OCI-LY1 (cell line): Measurements from ENCODE around the gene CRHBP.
"Not testable (repeated sequence)": the region's sequence is repeated elsewhere in the genome, so short reads cannot be mapped to it uniquely, and the experiment has no call there.

Experiments used
- H2AFZ ChIP-seq: fragments of 200-600 bp; sonication (generic), shearing (Covaris generic); 2 replicates; pipeline ENCODE4 v1.6.0; 2014; ENCODE audit warnings: antibody characterized with exemption, mild to moderate bottlenecking, low read length
- H3F3A ChIP-seq: fragments of 200-600 bp; sonication (generic), shearing (Covaris generic); 2 replicates; pipeline ENCODE4 v1.6.0; 2014; ENCODE audit warnings: mild to moderate bottlenecking, antibody characterized with exemption, low read length, moderate library complexity; ENCODE audit not compliant: insufficient read depth
- H3K27ac ChIP-seq: fragments of 200-600 bp; sonication (generic); 2 replicates; pipeline ENCODE4 v1.5.1; 2014; ENCODE audit warnings: low read length, mixed run types, mild to moderate bottlenecking, low read depth; ENCODE audit not compliant: poor library complexity, severe bottlenecking
- H3K27me3 ChIP-seq: fragments of 200-600 bp; sonication (generic); 2 replicates; pipeline ENCODE4 v1.6.0; 2014; ENCODE audit warnings: antibody characterized with exemption, mild to moderate bottlenecking, low read length, moderate library complexity; ENCODE audit not compliant: insufficient read depth
- H3K36me3 ChIP-seq: fragments of 200-600 bp; sonication (generic); 2 replicates; pipeline ENCODE4 v1.6.1; 2014; ENCODE audit warnings: mild to moderate bottlenecking, antibody characterized with exemption, low read length, moderate library complexity, mixed read lengths; ENCODE audit not compliant: insufficient read depth
- H3K4me1 ChIP-seq: fragments of 200-600 bp; sonication (generic); 2 replicates; pipeline ENCODE4 v1.5.1; 2014; ENCODE audit warnings: mild to moderate bottlenecking, low read length, moderate library complexity; ENCODE audit not compliant: insufficient read depth, severe bottlenecking
- H3K4me2 ChIP-seq: fragments of 200-600 bp; sonication (generic), shearing (Covaris generic); 2 replicates; pipeline ENCODE4 v1.6.1; 2014; ENCODE audit warnings: low read length
- H3K4me3 ChIP-seq: fragments of 200-600 bp; sonication (generic); 2 replicates; pipeline ENCODE4 v1.5.1; 2014; ENCODE audit warnings: low read length, low read depth, mild to moderate bottlenecking, mixed read lengths; ENCODE audit not compliant: poor library complexity, severe bottlenecking
- H3K79me2 ChIP-seq: fragments of 200-600 bp; shearing (Covaris generic); 2 replicates; pipeline ENCODE4 v1.6.1; 2016; ENCODE audit warnings: mixed run types, low read length, mixed read lengths; ENCODE audit not compliant: insufficient read depth
- H3K9ac ChIP-seq: fragments of 200-600 bp; sonication (generic), shearing (Covaris generic); 2 replicates; pipeline ENCODE4 v1.6.1; 2014; ENCODE audit warnings: mild to moderate bottlenecking, low read length, mixed read lengths
- H3K9me2 ChIP-seq: fragments of 200-600 bp; sonication (generic), shearing (Covaris generic); 2 replicates; pipeline ENCODE4 v1.6.1; 2014; ENCODE audit warnings: low read depth, mild to moderate bottlenecking, low read length, mixed read lengths
- H3K9me3 ChIP-seq: fragments of 200-600 bp; shearing (Covaris generic); 2 replicates; pipeline ENCODE4 v1.6.1; 2014; ENCODE audit warnings: low read length, mixed read lengths
- H4K20me1 ChIP-seq: fragments of 200-600 bp; sonication (generic), shearing (Covaris generic); 2 replicates; pipeline ENCODE4 v1.6.0; 2016; ENCODE audit warnings: mild to moderate bottlenecking, low read length; ENCODE audit not compliant: insufficient read depth
- EZH2 ChIP-seq: fragments of 200-600 bp; sonication (generic), shearing (Covaris generic); IDR thresholded peaks from 2 replicates; pipeline ENCODE4 v1.8.0; 2017; ENCODE audit warnings: borderline replicate concordance, mixed run types, mild to moderate bottlenecking, antibody characterized with exemption, low read length, moderate library complexity, mixed read lengths
- TF ChIP-seq, protein P1 (sequence below): fragments of 200-600 bp; sonication (generic), shearing (Covaris generic); IDR thresholded peaks from 2 replicates; pipeline ENCODE4 v1.5.1; 2017; ENCODE audit warnings: mild to moderate bottlenecking, antibody characterized with exemption, low read length, moderate library complexity, mixed read lengths

Gene CRHBP

DNA sequence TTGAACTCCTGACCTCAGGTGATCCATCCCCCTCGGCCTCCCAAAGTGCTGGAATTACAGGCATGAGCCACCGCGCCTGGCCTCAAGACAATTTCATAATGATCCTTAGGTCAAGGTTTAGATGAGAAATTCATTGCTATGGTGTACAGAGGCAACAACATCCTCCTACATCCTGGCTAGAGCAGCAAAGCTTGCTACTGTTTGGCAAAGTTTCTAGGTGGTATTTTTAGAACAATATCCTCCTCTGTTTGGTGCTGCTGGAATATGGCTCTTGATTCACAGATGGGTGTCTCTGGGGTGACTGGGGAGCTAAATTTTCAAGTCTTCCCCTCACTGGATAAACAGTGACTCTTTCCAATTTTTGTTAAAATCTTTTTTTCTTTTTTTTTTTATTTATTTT, 30.6 kb downstream of the CRHBP start:
- H3K9ac ChIP-seq: no peak overlapping the region
- H3K4me1 ChIP-seq: no peaks in the 10 kb centered on the region
- no peaks in the 10 kb centered on the region for H3F3A ChIP-seq
- H3K4me3 ChIP-seq: no peak overlapping the region
- H3K9me3 ChIP-seq: no peaks in the 10 kb centered on the region
- no peaks in the 10 kb centered on the region for H4K20me1 ChIP-seq
- TF ChIP-seq EZH2: no peak
- TF ChIP-seq, protein P1, sequence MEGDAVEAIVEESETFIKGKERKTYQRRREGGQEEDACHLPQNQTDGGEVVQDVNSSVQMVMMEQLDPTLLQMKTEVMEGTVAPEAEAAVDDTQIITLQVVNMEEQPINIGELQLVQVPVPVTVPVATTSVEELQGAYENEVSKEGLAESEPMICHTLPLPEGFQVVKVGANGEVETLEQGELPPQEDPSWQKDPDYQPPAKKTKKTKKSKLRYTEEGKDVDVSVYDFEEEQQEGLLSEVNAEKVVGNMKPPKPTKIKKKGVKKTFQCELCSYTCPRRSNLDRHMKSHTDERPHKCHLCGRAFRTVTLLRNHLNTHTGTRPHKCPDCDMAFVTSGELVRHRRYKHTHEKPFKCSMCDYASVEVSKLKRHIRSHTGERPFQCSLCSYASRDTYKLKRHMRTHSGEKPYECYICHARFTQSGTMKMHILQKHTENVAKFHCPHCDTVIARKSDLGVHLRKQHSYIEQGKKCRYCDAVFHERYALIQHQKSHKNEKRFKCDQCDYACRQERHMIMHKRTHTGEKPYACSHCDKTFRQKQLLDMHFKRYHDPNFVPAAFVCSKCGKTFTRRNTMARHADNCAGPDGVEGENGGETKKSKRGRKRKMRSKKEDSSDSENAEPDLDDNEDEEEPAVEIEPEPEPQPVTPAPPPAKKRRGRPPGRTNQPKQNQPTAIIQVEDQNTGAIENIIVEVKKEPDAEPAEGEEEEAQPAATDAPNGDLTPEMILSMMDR: no peak
- no peak overlapping the region for H3K4me2 ChIP-seq
- no peaks in the 10 kb centered on the region for H3K9me2 ChIP-seq
- H2AFZ ChIP-seq: no peak overlapping the region
- H3K27me3 ChIP-seq: no peaks in the 10 kb centered on the region
- peaks cover 28% of the 10 kb centered on the region for H3K36me3 ChIP-seq
- H3K27ac ChIP-seq: no peak overlapping the region
- H3K79me2 ChIP-seq: no peaks in the 10 kb centered on the region

- no peaks in the 10 kb centered on the region for H3K27me3 ChIP-seq
- no peaks in the 10 kb centered on the region for H3K79me2 ChIP-seq
- H3K9ac ChIP-seq: no peak overlapping the region
- H3K27ac ChIP-seq: no peak overlapping the region
- no peak overlapping the region for H3K4me3 ChIP-seq
- H2AFZ ChIP-seq: no peak overlapping the region
- peaks cover 8% of the 10 kb centered on the region for H3K36me3 ChIP-seq
- no peaks in the 10 kb centered on the region for H3K9me2 ChIP-seq
- no peak overlapping the region for H3K4me2 ChIP-seq
- H3K9me3 ChIP-seq: no peaks in the 10 kb centered on the region
- H3F3A ChIP-seq: no peaks in the 10 kb centered on the region
- TF ChIP-seq, protein P1: no peak
- no peak for TF ChIP-seq EZH2
- no peaks in the 10 kb centered on the region for H3K4me1 ChIP-seq
- H4K20me1 ChIP-seq: no peaks in the 10 kb centered on the region
Observed at GRCh38 chr5:76986825-76987526, 34.1 kb downstream of the CRHBP start.

GRCh38 chr5:76990899-76991459, 38.1 kb downstream of the CRHBP start:
- no peaks in the 10 kb centered on the region for H4K20me1 ChIP-seq
- H3K9me3 ChIP-seq: no peaks in the 10 kb centered on the region
- no peak overlapping the region for H2AFZ ChIP-seq
- TF ChIP-seq, protein P1: no peak
- TF ChIP-seq EZH2: no peak
- no peak overlapping the region for H3K27ac ChIP-seq
- no peaks in the 10 kb centered on the region for H3K27me3 ChIP-seq
- H3K79me2 ChIP-seq: no peaks in the 10 kb centered on the region
- H3K36me3 ChIP-seq: peaks cover 12% of the 10 kb centered on the region
- H3K9ac ChIP-seq: no peak overlapping the region
- H3K9me2 ChIP-seq: no peaks in the 10 kb centered on the region
- no peak overlapping the region for H3K4me3 ChIP-seq
- no peaks in the 10 kb centered on the region for H3K4me1 ChIP-seq
- H3K4me2 ChIP-seq: no peak overlapping the region
- no peaks in the 10 kb centered on the region for H3F3A ChIP-seq

GRCh38 chr5:76993436-76993835, 40.6 kb downstream of the CRHBP start:
- not testable (repeated sequence) for H2AFZ ChIP-seq, H3K9me3 ChIP-seq, H3K4me3 ChIP-seq, H3K79me2 ChIP-seq, H3K4me1 ChIP-seq, H3K27ac ChIP-seq, H3K9me2 ChIP-seq, H3K27me3 ChIP-seq, H3F3A ChIP-seq, H4K20me1 ChIP-seq, H3K9ac ChIP-seq, H3K4me2 ChIP-seq
- peaks cover 18% of the 10 kb centered on the region for H3K36me3 ChIP-seq
